Mammary epithelial cell (primary cell): ENCODE results near the gene PSG5.
"Not testable (repeated sequence)": the region's sequence is repeated elsewhere in the genome, so short reads cannot be mapped to it uniquely, and the experiment has no call there.

Experiments used
- CTCF ChIP-seq, 2 donors: IDR thresholded peaks in 1 of 2; conservative IDR thresholded peaks in 1 of 2; 2 replicates each; pipeline ENCODE4 v1.5.1; 2011 to 2012; ENCODE audit warnings: inconsistent platforms in 2 of 2, low read length in 2 of 2, mild to moderate bottlenecking in 2 of 2, control low read depth in 1 of 2, low read depth in 1 of 2; ENCODE audit not compliant: insufficient read depth in 1 of 2; ENCODE audit errors: extremely low read depth in 1 of 2
- EZH2 ChIP-seq: IDR thresholded peaks from 2 replicates; pipeline ENCODE4 v1.6.1; 2012; ENCODE audit warnings: low read length, inconsistent platforms, borderline replicate concordance

GRCh38 chr19:43198686-43199419, 12.5 kb upstream of the PSG5 start:
- TF ChIP-seq CTCF (conservative IDR thresholded peaks at IDR 0.05 in 1 of 2, IDR thresholded peaks at IDR 0.05 in 1 of 2; ENCODE audit: extremely low read depth in 1 of 2, insufficient read depth in 1 of 2, low read depth in 1 of 2, low read length in 2 of 2), result peak; percentile 13 to 34
- TF ChIP-seq EZH2, result not testable (repeated sequence)
